ENCODE measurements around the gene GNB1L. TPM values are rescaled to one million over a fixed set of nuclear protein-coding genes. Genes with fewer than 3 reads are reported as not detected.
A peak's percentile ranks its signal among the peaks of the same experiment; 100 is the strongest.

The GNB1L gene
- total and polyA plus RNA-seq, 2 of the 13 experiments (the other 11 are each of a cell fraction or from before 2014, with no cell fraction given): 2.5 to 7.4 TPM

GRCh38 chr22:19902245-19902715 is 47.6 kb upstream of the GNB1L start (continued):
- TF ChIP-seq ZNF770 (CRISPR knock-in tag; IDR thresholded peaks at IDR 0.05): peak; percentile 39
- TF ChIP-seq KLF12 (CRISPR knock-in tag; IDR thresholded peaks at IDR 0.05; ENCODE audit: borderline replicate concordance): no peak
- 0 out of 2 replicates have a peak, but pooled peaks have one; percentile 29 for TF ChIP-seq PATZ1 (CRISPR knock-in tag; IDR thresholded peaks at IDR 0.05)
- no peak for TF ChIP-seq DPF2 (CRISPR knock-in tag; IDR thresholded peaks at IDR 0.05; ENCODE audit: borderline replicate concordance, low read depth)
- no peak for TF ChIP-seq SOX13 (IDR thresholded peaks at IDR 0.05)
- peak in 1 of 2 experiments; percentile 52; a peak in 2 of 4 replicates for TF ChIP-seq SOX13 (CRISPR knock-in tag; conservative IDR thresholded peaks at IDR 0.05 in 1 of 2, IDR thresholded peaks at IDR 0.05 in 1 of 2)

GRCh38 chr22:19901577-19902244 is 47.0 kb upstream of the GNB1L start:
- POLR2A ChIA-PET: interaction anchor here (1.8 to 2.3 kb wide), 3 partner anchors 9 to 46 kb away, joined by 5 to 11 read pairs (median 6); partner anchors contain the start of genes COMT, GNB1L, RTL10 and TXNRD2
- intact Hi-C loops (cut with micrococcal nuclease; ENCODE audit: unreplicated experiment): no loop called here
- CTCF ChIA-PET (ENCODE audit: low intra/inter-chr PET ratio, low total read pairs): no interaction called here
- Histone ChIP-seq H4K20me1 (ENCODE audit: insufficient read depth, low read length) (no peaks in the 10 kb centered on the region), H3K4me2 (ENCODE audit: low read depth, low read length) (no peak overlapping the region), H3K9ac (ENCODE audit: insufficient read depth, low read depth, low read length) (no peak overlapping the region), H3K79me2 (ENCODE audit: insufficient read depth, low read length) (no peaks in the 10 kb centered on the region), H2AFZ (ENCODE audit: low read length) (no peak overlapping the region), H3K36me3 (replicated peaks in 1 of 2; ENCODE audit: control insufficient read depth in 1 of 2, insufficient read depth in 2 of 2, low read length in 2 of 2) (peaks cover 5 to 8% of the 10 kb centered on the region in 2 experiments; a peak in 3 of 5 replicates), H3K4me3 (replicated peaks in 1 of 3; ENCODE audit: insufficient read depth in 1 of 3, low read depth in 2 of 3, low read length in 3 of 3) (no peak overlapping the region), H3K27ac (ENCODE audit: extremely low read length, insufficient read depth, low read length) (peak overlapping the region; percentile 4), H3K4me1 (ENCODE audit: insufficient read depth, low read length) (peaks cover 66% of the 10 kb centered on the region), H3K27me3 (ENCODE audit: control insufficient read depth in 1 of 2, insufficient read depth in 2 of 2, low read length in 2 of 2) (no peaks in the 10 kb centered on the region), H3K9me3 (ENCODE audit: low read length) (no peaks in the 10 kb centered on the region)
- in situ Hi-C loops (cut with HindIII; ENCODE audit: extremely low pct_ligation_motif_present, low pct_unique_long_range_greater_than_20kb): loop anchor here (5.0 kb wide), 2 partner anchors 49 to 169 kb away; partner anchors contain the start of genes GNB1L and RTL10
- FAIRE-seq: no peak
- DNase-seq (ENCODE audit: low spot score): no peak
- ATAC-seq: no peak
- BruUV-seq (replicated peaks): no TSS peak
- 80% methylated on average over 9 of the region's 11 CpGs for WGBS (ENCODE audit: low lambda C conversion rate)
- TF ChIP-seq FOXP4 (CRISPR knock-in tag; IDR thresholded peaks at IDR 0.05) (0 out of 2 replicates have a peak, but pooled peaks have one; percentile 11), ZNF547 (CRISPR knock-in tag; IDR thresholded peaks at IDR 0.05) (no peak), ZNF589 (CRISPR knock-in tag; conservative IDR thresholded peaks at IDR 0.05) (no peak), ZSCAN21 (CRISPR knock-in tag; IDR thresholded peaks at IDR 0.05; ENCODE audit: borderline replicate concordance) (no peak), ZNF770 (CRISPR knock-in tag; IDR thresholded peaks at IDR 0.05) (peak; percentile 100)

Data from HepG2 (cell line).